Bronchial epithelial cell (primary cell): ENCODE data around the gene EMC10. TPM values are rescaled to one million over a fixed set of nuclear protein-coding genes. Genes with fewer than 3 reads are reported as not detected.
A peak's percentile ranks its signal among the peaks of the same experiment; 100 is the strongest.

Experiments
- DNase-seq: peaks from one replicate; pipeline ENCODE4 v3.0.0-alpha.2; 2010; ENCODE audit warnings: low read depth
- FAIRE-seq: peaks from 2 replicates; lab custom pipeline; 2011; peaks lifted over from hg19 to GRCh38; lab: Jason Lieb, UNC
- H3K27me3 ChIP-seq: 2 replicates; pipeline ENCODE4 v1.5.1; 2011; ENCODE audit warnings: low read length; ENCODE audit not compliant: control insufficient read depth, insufficient read depth
- H3K36me3 ChIP-seq: 2 replicates; pipeline ENCODE4 v1.5.1; 2011; ENCODE audit warnings: low read length; ENCODE audit not compliant: control insufficient read depth, insufficient read depth
- H3K4me3 ChIP-seq: 2 replicates; pipeline ENCODE4 v1.5.1; 2011; ENCODE audit warnings: mild to moderate bottlenecking, low read depth, low read length, control low read depth
- total RNA-seq: library from RNA; depleted of rRNA; stranded (reverse); fragments of >200 nt; gene quantifications from 2 replicates; pipeline ENCODE4 v1.2.1, GENCODE V29; 2014
- TF ChIP-seq, protein P1 (sequence below): IDR thresholded peaks from 2 replicates; pipeline ENCODE4 v1.5.1; 2011; ENCODE audit warnings: mild to moderate bottlenecking, moderate library complexity, low read length, control low read depth, inconsistent platforms; ENCODE audit not compliant: insufficient read depth, severe bottlenecking

EMC10 gene
- total RNA-seq, 1 donor from 2014 or later = 24.7 TPM

DNA sequence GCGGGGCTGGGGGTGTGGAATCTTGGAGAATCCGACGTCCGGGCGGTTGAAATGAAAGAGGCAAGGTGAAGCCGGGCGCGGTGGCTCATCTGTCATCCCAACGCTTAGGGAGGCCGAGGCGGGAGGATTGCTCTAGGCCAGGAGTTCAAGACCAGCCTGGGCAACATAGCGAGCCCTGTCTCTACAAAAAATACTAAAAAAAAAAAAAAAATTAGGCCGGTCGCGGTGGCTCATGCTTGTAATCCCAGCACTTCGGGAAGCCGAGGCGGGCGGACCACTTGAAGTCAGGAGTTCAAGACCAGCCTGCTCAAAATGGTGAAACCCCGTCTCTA, 566 bp downstream of the EMC10 start:
- TF ChIP-seq, protein P1, sequence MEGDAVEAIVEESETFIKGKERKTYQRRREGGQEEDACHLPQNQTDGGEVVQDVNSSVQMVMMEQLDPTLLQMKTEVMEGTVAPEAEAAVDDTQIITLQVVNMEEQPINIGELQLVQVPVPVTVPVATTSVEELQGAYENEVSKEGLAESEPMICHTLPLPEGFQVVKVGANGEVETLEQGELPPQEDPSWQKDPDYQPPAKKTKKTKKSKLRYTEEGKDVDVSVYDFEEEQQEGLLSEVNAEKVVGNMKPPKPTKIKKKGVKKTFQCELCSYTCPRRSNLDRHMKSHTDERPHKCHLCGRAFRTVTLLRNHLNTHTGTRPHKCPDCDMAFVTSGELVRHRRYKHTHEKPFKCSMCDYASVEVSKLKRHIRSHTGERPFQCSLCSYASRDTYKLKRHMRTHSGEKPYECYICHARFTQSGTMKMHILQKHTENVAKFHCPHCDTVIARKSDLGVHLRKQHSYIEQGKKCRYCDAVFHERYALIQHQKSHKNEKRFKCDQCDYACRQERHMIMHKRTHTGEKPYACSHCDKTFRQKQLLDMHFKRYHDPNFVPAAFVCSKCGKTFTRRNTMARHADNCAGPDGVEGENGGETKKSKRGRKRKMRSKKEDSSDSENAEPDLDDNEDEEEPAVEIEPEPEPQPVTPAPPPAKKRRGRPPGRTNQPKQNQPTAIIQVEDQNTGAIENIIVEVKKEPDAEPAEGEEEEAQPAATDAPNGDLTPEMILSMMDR = no peak
- FAIRE-seq = no peak

DNA sequence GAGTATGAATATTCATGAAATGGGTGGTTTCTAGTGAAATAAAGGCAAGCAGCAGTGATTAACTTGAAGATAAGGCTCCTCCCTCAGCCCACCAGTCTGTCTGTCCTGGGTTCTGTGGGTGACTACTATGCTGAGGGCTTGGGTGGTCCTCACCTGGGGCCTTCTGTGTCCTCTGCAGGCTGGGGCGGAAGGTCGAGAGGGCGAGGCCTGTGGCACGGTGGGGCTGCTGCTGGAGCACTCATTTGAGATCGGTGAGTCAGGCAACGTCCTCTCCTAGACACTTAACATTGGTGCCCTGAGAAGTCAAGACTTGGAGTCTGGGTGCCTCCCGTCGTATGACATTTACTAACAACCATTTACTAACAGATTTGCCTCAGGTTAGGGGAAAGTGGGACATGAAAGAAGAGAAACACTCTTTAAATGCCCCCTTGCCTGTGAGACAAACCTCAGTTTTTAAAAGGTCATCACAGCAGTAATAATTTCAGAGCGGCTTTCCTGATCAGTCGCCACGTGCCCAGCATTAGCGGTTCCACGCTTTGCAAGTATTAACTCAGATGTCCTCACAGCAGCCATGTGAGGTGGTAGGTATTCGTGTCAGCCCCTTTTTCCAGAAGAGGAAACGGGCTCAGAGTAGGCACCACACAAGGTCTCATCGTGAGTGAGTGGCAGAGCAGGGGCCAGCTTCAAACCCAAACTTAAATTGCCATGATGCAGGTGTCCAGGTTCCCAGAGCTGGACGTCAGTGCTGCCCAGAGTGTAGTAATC, 1.6 kb downstream of the EMC10 start:
- Histone ChIP-seq H3K4me3 (no peak overlapping the region), H3K36me3 (peaks cover 22% of the 10 kb centered on the region), H3K27me3 (no peaks in the 10 kb centered on the region)
- TF ChIP-seq, protein P1 = no peak
- no peak for FAIRE-seq
- DNase-seq = no peak

More for the DNA sequence above, 566 bp downstream of the EMC10 start:
- Histone ChIP-seq H3K4me3 (peak overlapping the region; percentile 93), H3K27me3 (no peaks in the 10 kb centered on the region), H3K36me3 (peaks cover 22% of the 10 kb centered on the region)
- no peak for DNase-seq

- FAIRE-seq (no peak), DNase-seq (no peak)
- no peaks in the 10 kb centered on the region for H3K27me3 ChIP-seq
- TF ChIP-seq, protein P1 = peak; percentile 52
- H3K4me3 ChIP-seq = no peak overlapping the region
- peaks cover 22% of the 10 kb centered on the region for H3K36me3 ChIP-seq
Measured at GRCh38 chr19:50478901-50479715, 2.8 kb downstream of the EMC10 start.

DNA sequence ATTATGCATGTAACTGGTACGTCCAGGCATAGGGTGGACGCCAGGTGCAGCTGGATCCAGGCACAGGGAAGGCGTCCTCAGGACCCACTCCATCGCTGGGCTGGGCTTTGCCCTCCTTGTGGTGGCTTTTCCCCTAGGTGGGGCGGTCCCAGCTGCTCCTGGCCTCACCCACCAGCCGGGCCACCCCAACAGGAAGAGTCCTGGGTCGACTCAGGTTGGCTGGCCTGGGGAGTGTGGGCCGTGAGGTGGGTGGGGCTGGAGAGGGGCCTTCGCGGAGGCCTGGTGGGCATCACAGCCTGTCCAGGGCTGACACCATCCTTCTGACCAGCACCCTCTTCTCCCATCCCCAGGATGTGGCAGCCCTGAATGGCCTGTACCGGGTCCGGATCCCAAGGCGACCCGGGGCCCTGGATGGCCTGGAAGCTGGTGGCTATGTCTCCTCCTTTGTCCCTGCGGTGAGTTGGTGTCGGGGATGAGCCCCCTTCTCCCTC, 3.5 kb downstream of the EMC10 start:
- FAIRE-seq (no peak), DNase-seq (no peak)
- no peaks in the 10 kb centered on the region for H3K27me3 ChIP-seq
- H3K36me3 ChIP-seq = peaks cover 22% of the 10 kb centered on the region
- H3K4me3 ChIP-seq = no peak overlapping the region
- TF ChIP-seq, protein P1 = no peak

- no peaks in the 10 kb centered on the region for H3K27me3 ChIP-seq
- FAIRE-seq (no peak), DNase-seq (no peak)
- H3K36me3 ChIP-seq = peaks cover 22% of the 10 kb centered on the region
- H3K4me3 ChIP-seq = no peak overlapping the region
- TF ChIP-seq, protein P1 = no peak
Measured at GRCh38 chr19:50480281-50481111, 4.2 kb downstream of the EMC10 start.
